Thyroid gland (tissue), 4 donors: ENCODE measurements around the gene SLC9B1. TPM values are rescaled to one million over a fixed set of nuclear protein-coding genes. Genes with fewer than 3 reads are reported as not detected.
"Not testable (repeated sequence)": the region's sequence is repeated elsewhere in the genome, so short reads cannot be mapped to it uniquely, and the experiment has no call there.

Experiments
- DNase-seq, 2 donors: peaks; one replicate each; pipeline ENCODE4 v3.0.0-alpha.2; 2019
- H3K27ac ChIP-seq, 3 donors: fragments of 200-600 bp; sonication (generic); 1 replicate in 2 of 3; 2 replicates in 1 of 3; pipeline ENCODE4 v1.5.1; 2016 to 2019; ENCODE audit warnings: mild to moderate bottlenecking in 1 of 3, moderate library complexity in 1 of 3
- H3K27me3 ChIP-seq: fragments of 200-600 bp; sonication (generic); one replicate; pipeline ENCODE4 v1.5.1; 2019
- H3K36me3 ChIP-seq, 2 donors: fragments of 200-600 bp; sonication (generic); one replicate each; pipeline ENCODE4 v1.5.1; 2016 to 2019
- H3K4me1 ChIP-seq, 2 donors: fragments of 200-600 bp; sonication (generic); one replicate each; pipeline ENCODE4 v1.5.1; 2017 to 2019
- H3K4me3 ChIP-seq, 3 donors: fragments of 200-600 bp; sonication (generic); replicated peaks in 1 of 3; 1 replicate in 2 of 3; 2 replicates in 1 of 3; pipeline ENCODE4 v1.5.1; 2016; ENCODE audit warnings: mild to moderate bottlenecking in 1 of 3
- H3K9me3 ChIP-seq: fragments of 200-600 bp; sonication (generic); one replicate; pipeline ENCODE4 v1.5.1; 2017
- POLR2A ChIP-seq, 2 donors: fragments of 450-650 bp; IDR thresholded peaks; one replicate each; pipeline ENCODE4 v1.6.1; 2017; ENCODE audit warnings: antibody characterized with exemption in 2 of 2, mild to moderate bottlenecking in 2 of 2, moderate library complexity in 1 of 2
- WGBS, 2 donors: methylation state at CpG; one replicate each; pipeline ENCODE4 v1.1.5; 2017; 5-methylcytosine and 5-hydroxymethylcytosine counted together
- intact Hi-C: fragments of 100-400 bp; cut with DNase I; formaldehyde crosslinking; loops from one replicate; pipeline ENCODE4 v1.15.1; 2023
- total RNA-seq, 4 donors: library from RNA; depleted of rRNA; stranded (reverse); fragments of >200 nt; gene quantifications; one replicate each; pipeline ENCODE4 v1.2.3, GENCODE V29; 2016
- TF ChIP-seq, protein P1 (sequence below), 6 experiments: fragments of 200-600 bp in 3 of 6; fragments of 450-650 bp in 3 of 6; sonication (generic) in 3 of 6; IDR thresholded peaks; one replicate each; pipeline ENCODE4 v1.5.1; 2016 to 2019; ENCODE audit warnings: antibody characterized with exemption in 6 of 6, mild to moderate bottlenecking in 2 of 6, inconsistent platforms in 1 of 6, moderate library complexity in 1 of 6

SLC9B1 gene
- total RNA-seq, 4 donors from 2014 or later = 0.45 to 1.2 (median 0.79) TPM

DNA sequence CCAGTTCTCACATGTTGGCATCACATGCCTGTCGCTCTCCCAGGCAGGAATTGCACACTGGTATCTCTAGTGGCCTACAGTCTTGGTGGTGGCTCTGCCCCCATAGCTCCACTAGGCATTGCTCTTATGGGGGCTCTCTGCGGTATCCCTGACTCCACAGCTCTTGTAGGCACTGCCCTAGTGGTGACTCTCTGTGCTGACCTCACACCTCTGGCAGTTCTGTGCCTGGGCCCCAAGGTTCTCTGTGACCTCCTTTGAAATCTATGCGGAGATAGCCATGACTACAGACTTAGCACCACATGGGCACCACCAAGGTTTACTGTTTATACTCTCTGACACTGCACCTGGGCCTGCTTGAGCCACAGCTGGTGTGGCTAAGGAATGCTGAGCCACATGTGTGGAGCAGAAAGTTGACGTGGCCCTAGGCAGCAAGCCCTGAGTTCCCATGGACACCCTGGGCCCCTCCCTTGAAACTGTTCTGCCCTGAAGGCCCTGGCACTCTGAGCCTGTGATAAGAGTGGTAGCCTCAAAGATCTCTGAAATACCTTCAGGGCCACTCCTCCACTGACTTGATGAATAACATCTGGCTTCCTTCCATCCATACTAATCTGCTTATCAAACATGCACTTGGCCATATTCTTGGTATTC is 8.0 kb downstream of the SLC9B1 start:
- intact Hi-C loops = no loop called here
- peak; percentile 27 to 33 for DNase-seq
- Histone ChIP-seq H3K4me1 (peaks cover 15 to 26% of the 10 kb centered on the region in 2 donors), H3K27me3 (no peaks in the 10 kb centered on the region), H3K27ac (peak overlapping the region in 2 of 3 donors; percentile 81 to 90), H3K9me3 (no peaks in the 10 kb centered on the region), H3K4me3 (no peak overlapping the region), H3K36me3 (no peaks in the 10 kb centered on the region)
- 81 to 82% methylated on average over 3 to 4 of the region's 4 CpGs for whole genome bisulfite sequencing, 2 donors
- TF ChIP-seq, protein P1, sequence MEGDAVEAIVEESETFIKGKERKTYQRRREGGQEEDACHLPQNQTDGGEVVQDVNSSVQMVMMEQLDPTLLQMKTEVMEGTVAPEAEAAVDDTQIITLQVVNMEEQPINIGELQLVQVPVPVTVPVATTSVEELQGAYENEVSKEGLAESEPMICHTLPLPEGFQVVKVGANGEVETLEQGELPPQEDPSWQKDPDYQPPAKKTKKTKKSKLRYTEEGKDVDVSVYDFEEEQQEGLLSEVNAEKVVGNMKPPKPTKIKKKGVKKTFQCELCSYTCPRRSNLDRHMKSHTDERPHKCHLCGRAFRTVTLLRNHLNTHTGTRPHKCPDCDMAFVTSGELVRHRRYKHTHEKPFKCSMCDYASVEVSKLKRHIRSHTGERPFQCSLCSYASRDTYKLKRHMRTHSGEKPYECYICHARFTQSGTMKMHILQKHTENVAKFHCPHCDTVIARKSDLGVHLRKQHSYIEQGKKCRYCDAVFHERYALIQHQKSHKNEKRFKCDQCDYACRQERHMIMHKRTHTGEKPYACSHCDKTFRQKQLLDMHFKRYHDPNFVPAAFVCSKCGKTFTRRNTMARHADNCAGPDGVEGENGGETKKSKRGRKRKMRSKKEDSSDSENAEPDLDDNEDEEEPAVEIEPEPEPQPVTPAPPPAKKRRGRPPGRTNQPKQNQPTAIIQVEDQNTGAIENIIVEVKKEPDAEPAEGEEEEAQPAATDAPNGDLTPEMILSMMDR (IDR thresholded peaks at IDR 0.05) = no peak
- TF ChIP-seq POLR2A (IDR thresholded peaks at IDR 0.05) = no peak

DNA sequence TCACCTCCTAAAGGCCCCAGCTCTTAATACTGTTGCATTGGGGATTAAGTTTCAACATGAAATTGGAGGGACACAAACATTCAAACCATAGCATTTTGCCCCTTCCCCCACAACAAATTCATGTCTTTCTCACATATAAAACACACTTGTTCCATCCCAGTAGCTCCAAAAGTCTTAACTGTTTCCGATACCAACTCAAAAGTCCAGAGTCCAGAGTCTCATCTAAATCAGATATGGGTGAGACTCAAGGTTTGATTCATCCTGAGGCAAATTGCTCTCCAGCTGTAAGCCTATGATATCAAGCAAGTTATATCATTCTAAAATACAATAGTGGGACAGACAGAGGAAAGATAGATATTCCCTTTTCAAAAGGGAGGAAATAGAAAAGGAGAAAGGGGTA is 8.7 kb downstream of the SLC9B1 start:
- Histone ChIP-seq H3K36me3 (no peaks in the 10 kb centered on the region), H3K27me3 (no peaks in the 10 kb centered on the region), H3K9me3 (no peaks in the 10 kb centered on the region), H3K27ac (peak overlapping the region in 2 of 3 donors; percentile 81 to 90), H3K4me1 (peaks cover 15 to 26% of the 10 kb centered on the region in 2 donors), H3K4me3 (no peak overlapping the region)
- intact Hi-C loops = no loop called here
- 89 to 97% methylated on average over 1 of the region's 1 CpG for WGBS, 2 donors
- TF ChIP-seq, protein P1 (IDR thresholded peaks at IDR 0.05) = no peak
- TF ChIP-seq POLR2A (IDR thresholded peaks at IDR 0.05) = no peak
- no peak for DNase-seq

DNA sequence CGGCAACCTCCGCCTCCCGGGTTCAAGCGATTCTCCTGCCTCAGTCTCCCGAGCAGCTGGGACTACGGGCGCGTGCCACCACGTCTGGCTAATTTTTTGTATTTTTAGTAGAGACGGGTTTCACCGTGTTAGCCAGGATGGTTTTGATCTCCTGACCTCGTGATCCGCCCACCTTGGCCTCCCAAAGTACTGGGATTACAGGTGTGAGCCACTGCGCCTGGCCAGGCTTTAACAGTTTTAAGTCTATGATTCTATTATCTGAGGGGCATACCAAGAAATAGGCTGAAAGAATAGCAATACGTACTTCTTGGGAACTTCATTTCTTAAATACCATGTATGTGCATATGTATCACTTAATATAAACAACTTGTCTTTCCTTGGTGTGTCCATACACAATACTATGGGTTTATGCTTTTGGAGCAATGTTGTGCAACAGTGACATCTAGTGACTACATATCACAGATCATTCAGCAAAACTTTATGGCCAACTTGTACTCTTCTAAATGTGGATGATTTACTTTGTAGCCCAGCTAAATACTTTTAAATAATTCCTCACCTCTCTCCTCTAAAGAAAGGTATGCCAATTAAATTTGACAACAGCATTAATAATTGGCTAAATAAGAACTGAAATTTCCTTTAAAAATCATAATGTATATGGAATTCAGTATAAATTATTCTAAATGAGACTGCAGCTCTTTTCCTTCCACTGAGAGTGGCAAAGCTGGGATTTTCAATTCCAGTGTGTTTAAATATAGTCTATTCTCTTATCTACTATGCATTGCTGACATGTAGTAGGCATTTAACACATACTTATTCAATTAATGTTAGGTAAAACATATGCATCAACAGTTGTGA is 10.4 kb downstream of the SLC9B1 start:
- H3K27ac ChIP-seq = no peak overlapping the region
- H3K4me3 ChIP-seq = no peak overlapping the region
- H3K36me3 ChIP-seq = no peaks in the 10 kb centered on the region
- peaks cover 15 to 26% of the 10 kb centered on the region in 2 donors for H3K4me1 ChIP-seq
- WGBS, 2 donors = 70 to 76% methylated on average over 15 of the region's 15 CpGs
- DNase-seq = no peak
- TF ChIP-seq, protein P1 (IDR thresholded peaks at IDR 0.05) = peak in 5 of 6 experiments; percentile 32 to 88 (median 69)
- no peak for TF ChIP-seq POLR2A (IDR thresholded peaks at IDR 0.05)
- intact Hi-C loops = loop anchor here (5.0 to 10.0 kb wide), 2 partner anchors 387 to 564 kb away; no protein-coding TSS in a partner anchor
- H3K9me3 ChIP-seq = no peaks in the 10 kb centered on the region
- H3K27me3 ChIP-seq = no peaks in the 10 kb centered on the region

DNA sequence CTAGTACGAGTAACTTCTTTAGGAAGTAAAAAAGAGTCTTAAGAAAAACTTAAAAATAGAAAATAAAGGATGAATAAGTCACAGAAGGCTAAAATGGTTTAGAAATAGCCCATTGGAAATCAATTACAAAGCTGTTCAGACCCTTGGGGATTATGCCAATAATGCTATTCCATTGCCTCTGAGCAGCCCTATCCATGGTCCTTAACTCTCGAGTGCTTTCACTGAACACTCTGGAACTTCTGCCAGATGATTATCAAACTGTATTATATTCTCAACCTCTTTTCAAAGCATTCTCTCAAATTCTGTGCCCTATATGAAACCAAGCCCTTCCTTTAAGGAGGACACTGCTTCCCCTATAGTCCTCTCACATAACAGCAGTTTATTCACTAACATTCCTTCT is 17.0 kb downstream of the SLC9B1 start:
- intact Hi-C loops = loop anchor here (10.0 kb wide), 1 partner anchor 558 kb away; no protein-coding TSS in a partner anchor
- Histone ChIP-seq H3K4me1 (no peaks in the 10 kb centered on the region), H3K9me3 (no peaks in the 10 kb centered on the region), H3K27me3 (no peaks in the 10 kb centered on the region), H3K36me3 (no peaks in the 10 kb centered on the region), H3K4me3 (no peak overlapping the region), H3K27ac (no peak overlapping the region)
- no peak for DNase-seq
- 57 to 70% methylated on average over 2 of the region's 2 CpGs for WGBS, 2 donors
- TF ChIP-seq, protein P1 (IDR thresholded peaks at IDR 0.05) = no peak
- no peak for TF ChIP-seq POLR2A (IDR thresholded peaks at IDR 0.05)

DNA sequence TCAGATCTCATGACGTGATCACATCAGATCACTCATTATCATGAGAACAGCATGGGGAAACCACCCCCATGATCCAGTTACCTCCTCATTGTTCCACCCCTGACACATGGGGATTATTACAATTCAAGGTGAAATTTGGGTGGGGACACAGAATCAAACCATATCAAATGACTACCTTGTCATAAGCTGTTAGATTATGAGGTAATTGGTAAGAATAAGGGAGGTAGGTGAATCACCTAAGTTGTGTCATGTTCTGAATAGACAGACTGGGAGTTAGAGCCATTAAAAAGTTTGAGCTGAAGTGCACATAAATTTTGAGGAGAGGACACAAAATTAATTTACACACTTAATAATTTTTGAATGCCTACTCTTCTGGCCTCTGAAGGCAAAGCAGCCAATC is 24.7 kb downstream of the SLC9B1 start:
- Histone ChIP-seq H3K27ac (no peak overlapping the region), H3K4me1 (no peaks in the 10 kb centered on the region), H3K27me3 (no peaks in the 10 kb centered on the region), H3K9me3 (no peaks in the 10 kb centered on the region), H3K4me3 (no peak overlapping the region), H3K36me3 (no peaks in the 10 kb centered on the region)
- 90 to 94% methylated on average over 1 of the region's 1 CpG for WGBS, 2 donors
- TF ChIP-seq, protein P1 (IDR thresholded peaks at IDR 0.05) = no peak
- TF ChIP-seq POLR2A (IDR thresholded peaks at IDR 0.05) = no peak
- intact Hi-C loops = no loop called here
- DNase-seq = no peak

DNA sequence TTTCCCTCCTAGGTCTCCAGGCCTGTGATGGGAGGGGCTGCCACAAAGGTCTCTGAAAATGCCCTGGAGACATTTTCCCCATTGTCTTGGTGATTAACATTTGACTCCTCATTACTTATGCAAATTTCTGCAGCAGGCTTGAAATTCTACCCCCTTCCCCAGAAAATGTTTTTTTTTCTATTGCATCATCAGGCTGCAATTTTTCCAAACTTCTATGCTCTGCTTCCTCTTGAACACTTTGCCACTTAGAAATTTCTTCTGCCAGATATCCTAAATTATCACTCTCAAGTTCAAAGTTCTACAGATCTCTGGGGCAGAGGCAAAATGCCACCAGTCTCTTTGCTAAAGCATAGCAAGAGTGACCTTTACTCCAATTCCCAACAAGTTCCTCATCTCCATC is 25.5 kb downstream of the SLC9B1 start:
- H3K27me3 ChIP-seq, H3K4me3 ChIP-seq: not testable (repeated sequence)

More for the DNA sequence above, 25.5 kb downstream of the SLC9B1 start:
- intact Hi-C loops, H3K36me3 ChIP-seq, DNase-seq, H3K9me3 ChIP-seq, H3K4me1 ChIP-seq, H3K27ac ChIP-seq: not testable (repeated sequence)
